ENCODE data around the gene GDF7. TPM values are rescaled to one million over a fixed set of nuclear protein-coding genes. Genes with fewer than 3 reads are reported as not detected.

The GDF7 gene
- total and polyA plus RNA-seq, 4 donors, result 0.89 to 7.2 (median 3.3) TPM

GRCh38 chr2:20624156-20624883, 42.6 kb upstream of the GDF7 start:
- Histone ChIP-seq H3K4me1 (ENCODE audit: control insufficient read depth in 4 of 4, insufficient read depth in 4 of 4, low read length in 3 of 4) (no peaks in the 10 kb centered on the region), H3K36me3 (ENCODE audit: control insufficient read depth in 4 of 4, insufficient read depth in 3 of 4, low read depth in 1 of 4, low read length in 3 of 4) (peaks cover 0 to 18% (median 9%) of the 10 kb centered on the region in 4 donors), H3K27me3 (ENCODE audit: control insufficient read depth in 4 of 4, insufficient read depth in 4 of 4, low read length in 3 of 4) (no peaks in the 10 kb centered on the region), H3K9ac (ENCODE audit: low read depth in 1 of 2, low read length in 2 of 2) (no peak overlapping the region), H3K27ac (ENCODE audit: low read depth in 1 of 2, low read length in 2 of 2) (no peak overlapping the region), H3K4me3 (ENCODE audit: low read depth in 1 of 3, low read length in 3 of 3) (no peak overlapping the region), H3K9me3 (ENCODE audit: control insufficient read depth in 4 of 4, low read length in 3 of 4) (no peaks in the 10 kb centered on the region)
- DNase-seq (ENCODE audit: low spot score), result no peak
- TF ChIP-seq MAX (IDR thresholded peaks at IDR 0.05) (no peak), ATF3 (IDR thresholded peaks at IDR 0.05) (no peak), SP1 (IDR thresholded peaks at IDR 0.05) (no peak), REST (IDR thresholded peaks at IDR 0.05) (no peak), FOXA2 (IDR thresholded peaks at IDR 0.05) (no peak), HNF4G (IDR thresholded peaks at IDR 0.05) (no peak), NR2F2 (IDR thresholded peaks at IDR 0.05) (no peak), EGR1 (IDR thresholded peaks at IDR 0.05; ENCODE audit: low read depth in 2 of 2) (no peak), CTCF (IDR thresholded peaks at IDR 0.05; ENCODE audit: low read depth, low read length, missing input control) (no peak), HNF4A (conservative IDR thresholded peaks at IDR 0.05) (no peak), TAF1 (conservative IDR thresholded peaks at IDR 0.05) (no peak), FOXA1 (IDR thresholded peaks at IDR 0.05) (no peak), RXRA (IDR thresholded peaks at IDR 0.05) (no peak), GABPA (IDR thresholded peaks at IDR 0.05 in 1 of 2, conservative IDR thresholded peaks at IDR 0.05 in 1 of 2) (no peak), YY1 (IDR thresholded peaks at IDR 0.05) (no peak), JUND (IDR thresholded peaks at IDR 0.05) (no peak), ZBTB33 (IDR thresholded peaks at IDR 0.05) (no peak), RAD21 (IDR thresholded peaks at IDR 0.05) (no peak)
- WGBS, result 95% methylated on average over 20 of the region's 20 CpGs
